ENCODE data around the gene KRT8. TPM values are rescaled to one million over a fixed set of nuclear protein-coding genes. Genes with fewer than 3 reads are reported as not detected.

KRT8 gene
- total RNA-seq, 1 donor from 2014 or later = 18.6 TPM

GRCh38 chr12:52901715-52902541 is 2.9 kb downstream of the KRT8 start:
- H3K9me3 Mint-ChIP-seq (ENCODE audit: unreplicated experiment) = no peaks in the 10 kb centered on the region
- no peak for TF ChIP-seq CTCF (IDR thresholded peaks at IDR 0.05)
- no peak for DNase-seq (ENCODE audit: extremely low spot score, unreplicated experiment)
- H3K27ac Mint-ChIP-seq (ENCODE audit: unreplicated experiment) = no peak overlapping the region
- no peaks in the 10 kb centered on the region for H3K27me3 Mint-ChIP-seq (ENCODE audit: unreplicated experiment)
- peaks cover 12% of the 10 kb centered on the region for H3K4me1 Mint-ChIP-seq (ENCODE audit: unreplicated experiment)
- no peaks in the 10 kb centered on the region for H3K36me3 Mint-ChIP-seq (ENCODE audit: unreplicated experiment)
- no peak overlapping the region for H3K4me3 Mint-ChIP-seq (ENCODE audit: unreplicated experiment)

GRCh38 chr12:52900896-52901714 is 3.8 kb downstream of the KRT8 start:
- Mint-ChIP-seq H3K4me1 (ENCODE audit: unreplicated experiment) (peaks cover 14% of the 10 kb centered on the region), H3K4me3 (ENCODE audit: unreplicated experiment) (no peak overlapping the region), H3K27ac (ENCODE audit: unreplicated experiment) (no peak overlapping the region), H3K27me3 (ENCODE audit: unreplicated experiment) (no peaks in the 10 kb centered on the region), H3K36me3 (ENCODE audit: unreplicated experiment) (no peaks in the 10 kb centered on the region), H3K9me3 (ENCODE audit: unreplicated experiment) (no peaks in the 10 kb centered on the region)
- no peak for TF ChIP-seq CTCF (IDR thresholded peaks at IDR 0.05)
- no peak for DNase-seq (ENCODE audit: extremely low spot score, unreplicated experiment)

GRCh38 chr12:52900166-52900895 is 4.5 kb downstream of the KRT8 start:
- peaks cover 22% of the 10 kb centered on the region for H3K4me1 Mint-ChIP-seq (ENCODE audit: unreplicated experiment)
- no peak for DNase-seq (ENCODE audit: extremely low spot score, unreplicated experiment)
- no peaks in the 10 kb centered on the region for H3K36me3 Mint-ChIP-seq (ENCODE audit: unreplicated experiment)
- H3K4me3 Mint-ChIP-seq (ENCODE audit: unreplicated experiment) = no peak overlapping the region
- no peaks in the 10 kb centered on the region for H3K27me3 Mint-ChIP-seq (ENCODE audit: unreplicated experiment)
- no peak overlapping the region for H3K27ac Mint-ChIP-seq (ENCODE audit: unreplicated experiment)
- TF ChIP-seq CTCF (IDR thresholded peaks at IDR 0.05) = no peak
- no peaks in the 10 kb centered on the region for H3K9me3 Mint-ChIP-seq (ENCODE audit: unreplicated experiment)

GRCh38 chr12:52899338-52900035 is 5.4 kb downstream of the KRT8 start:
- H3K36me3 Mint-ChIP-seq (ENCODE audit: unreplicated experiment) = no peaks in the 10 kb centered on the region
- no peaks in the 10 kb centered on the region for H3K27me3 Mint-ChIP-seq (ENCODE audit: unreplicated experiment)
- TF ChIP-seq CTCF (IDR thresholded peaks at IDR 0.05) = no peak
- peaks cover 30% of the 10 kb centered on the region for H3K4me1 Mint-ChIP-seq (ENCODE audit: unreplicated experiment)
- no peak overlapping the region for H3K4me3 Mint-ChIP-seq (ENCODE audit: unreplicated experiment)
- DNase-seq (ENCODE audit: extremely low spot score, unreplicated experiment) = no peak
- no peaks in the 10 kb centered on the region for H3K9me3 Mint-ChIP-seq (ENCODE audit: unreplicated experiment)
- no peak overlapping the region for H3K27ac Mint-ChIP-seq (ENCODE audit: unreplicated experiment)

All from osteocyte (in vitro differentiated cells).